ENCODE results near the gene TRIM40.

DNA sequence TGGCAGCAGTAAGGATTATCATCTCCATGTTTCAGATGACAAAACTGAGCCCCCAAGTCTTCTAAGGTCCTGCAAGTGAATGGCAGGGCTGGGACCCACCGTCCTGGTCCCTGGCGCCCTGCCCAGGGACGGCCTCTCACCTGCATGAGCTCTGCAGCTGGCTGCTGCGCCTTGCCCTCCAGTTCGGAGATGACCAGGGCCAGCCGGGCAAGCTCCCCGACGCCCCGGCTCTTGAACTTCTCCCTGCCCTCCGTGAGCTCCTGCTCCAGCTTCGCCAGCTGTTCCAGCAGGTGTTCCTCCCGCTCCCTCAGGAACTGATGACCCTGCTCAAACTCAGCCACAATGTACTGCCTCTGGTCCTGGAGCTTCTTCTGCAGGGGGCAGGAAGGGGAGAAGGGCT is 60.4 kb downstream of the TRIM40 start:
- TF ChIP-seq CTCF (IDR thresholded peaks at IDR 0.05) (no peak), POLR2A (IDR thresholded peaks at IDR 0.05) (no peak)
